H9 (cell line): ENCODE data around the gene INPP5E. TPM values are rescaled to one million over a fixed set of nuclear protein-coding genes. Genes with fewer than 3 reads are reported as not detected.

Source experiments
- DNase-seq: peaks from one replicate; pipeline ENCODE4 v3.0.0-alpha.2; 2017
- H2AFZ ChIP-seq: one replicate; pipeline ENCODE4 v1.6.1; 2013; ENCODE audit warnings: mild to moderate bottlenecking, low read length, control low read depth, moderate library complexity
- H2AK5ac ChIP-seq: 2 replicates; pipeline ENCODE4 v1.6.1; 2013; ENCODE audit warnings: low read length, control low read depth, mixed read lengths; ENCODE audit not compliant: insufficient read length
- H2BK120ac ChIP-seq: one replicate; pipeline ENCODE4 v1.6.1; 2013; ENCODE audit warnings: low read depth, mild to moderate bottlenecking, low read length, control low read depth, inconsistent platforms; ENCODE audit not compliant: poor library complexity, severe bottlenecking
- H2BK12ac ChIP-seq: 2 replicates; pipeline ENCODE4 v1.6.1; 2013; ENCODE audit warnings: low read length, control low read depth, mixed read lengths, low read depth; ENCODE audit not compliant: insufficient read length
- H2BK15ac ChIP-seq: 2 replicates; pipeline ENCODE4 v1.6.1; 2013; ENCODE audit warnings: low read depth, low read length, control low read depth
- H2BK20ac ChIP-seq: one replicate; pipeline ENCODE4 v1.6.1; 2013; ENCODE audit warnings: low read depth, mild to moderate bottlenecking, low read length, control low read depth, inconsistent platforms; ENCODE audit not compliant: poor library complexity, severe bottlenecking
- H2BK5ac ChIP-seq: 2 replicates; pipeline ENCODE4 v1.6.1; 2013; ENCODE audit warnings: low read length, control low read depth, mixed read lengths; ENCODE audit not compliant: insufficient read length
- H3K14ac ChIP-seq: 2 replicates; pipeline ENCODE4 v1.6.1; 2013; ENCODE audit warnings: low read length, control low read depth; ENCODE audit not compliant: insufficient read depth
- H3K18ac ChIP-seq: 2 replicates; pipeline ENCODE4 v1.6.1; 2013; ENCODE audit warnings: low read depth, mild to moderate bottlenecking, mixed read lengths, low read length, control low read depth; ENCODE audit not compliant: insufficient read length
- H3K23ac ChIP-seq: 2 replicates; pipeline ENCODE4 v1.6.1; 2013; ENCODE audit warnings: low read length, control low read depth, mixed read lengths, low read depth; ENCODE audit not compliant: insufficient read length
- H3K23me2 ChIP-seq: 2 replicates; pipeline ENCODE4 v1.6.1; 2013; ENCODE audit warnings: low read depth, mild to moderate bottlenecking, mixed read lengths, low read length, control low read depth; ENCODE audit not compliant: insufficient read length, poor library complexity, severe bottlenecking
- H3K27ac ChIP-seq: 2 replicates; pipeline ENCODE4 v1.5.1; 2013; ENCODE audit warnings: low read length, control low read depth, mixed read lengths, low read depth; ENCODE audit not compliant: insufficient read length
- H3K27me3 ChIP-seq: 2 replicates; pipeline ENCODE4 v1.6.1; 2013; ENCODE audit warnings: low read length, control low read depth, inconsistent platforms; ENCODE audit not compliant: insufficient read depth
- H3K4ac ChIP-seq: 2 replicates; pipeline ENCODE4 v1.6.1; 2013; ENCODE audit warnings: low read depth, mild to moderate bottlenecking, control low read depth, inconsistent platforms, low read length, moderate library complexity
- H3K4me1 ChIP-seq: 2 replicates; pipeline ENCODE4 v1.6.1; 2013; ENCODE audit warnings: low read length, control low read depth, inconsistent platforms; ENCODE audit not compliant: insufficient read depth
- H3K4me2 ChIP-seq: 2 replicates; pipeline ENCODE4 v1.6.1; 2013; ENCODE audit warnings: low read length, control low read depth, mixed read lengths; ENCODE audit not compliant: insufficient read length, insufficient read depth
- H3K56ac ChIP-seq: 2 replicates; pipeline ENCODE4 v1.6.1; 2013; ENCODE audit warnings: low read depth, mild to moderate bottlenecking, mixed read lengths, low read length, control low read depth; ENCODE audit not compliant: insufficient read length
- H3K79me1 ChIP-seq: 2 replicates; pipeline ENCODE4 v1.6.1; 2013; ENCODE audit warnings: low read depth, mild to moderate bottlenecking, moderate library complexity, low read length, control low read depth, inconsistent platforms; ENCODE audit not compliant: insufficient read depth, poor library complexity, severe bottlenecking
- H3K79me2 ChIP-seq: 2 replicates; pipeline ENCODE4 v1.6.1; 2013; ENCODE audit warnings: low read length, control low read depth, inconsistent platforms; ENCODE audit not compliant: insufficient read depth
- H3K9ac ChIP-seq: 2 replicates; pipeline ENCODE4 v1.6.1; 2013; ENCODE audit warnings: low read length, control low read depth, mixed read lengths; ENCODE audit not compliant: insufficient read length; ENCODE audit errors: extremely low read depth
- H3K9me3 ChIP-seq: one replicate; pipeline ENCODE4 v1.6.1; 2013; ENCODE audit warnings: low read depth, low read length, inconsistent platforms; ENCODE audit not compliant: control insufficient read depth
- H3T11ph ChIP-seq: one replicate; pipeline ENCODE4 v1.6.1; 2013; ENCODE audit warnings: mild to moderate bottlenecking, low read length, control low read depth, inconsistent platforms
- H4K20me1 ChIP-seq: one replicate; pipeline ENCODE4 v1.6.1; 2013; ENCODE audit not compliant: control insufficient read depth, insufficient read length, insufficient read depth
- H4K5ac ChIP-seq: 2 replicates; pipeline ENCODE4 v1.6.1; 2013; ENCODE audit warnings: low read depth, mild to moderate bottlenecking, mixed read lengths, low read length, control low read depth; ENCODE audit not compliant: insufficient read length
- H4K8ac ChIP-seq: replicated peaks from 2 replicates; pipeline ENCODE4 v1.6.1; 2013; ENCODE audit warnings: low read length, control low read depth, mixed read lengths, low read depth; ENCODE audit not compliant: insufficient read length
- H4K91ac ChIP-seq: 2 replicates; pipeline ENCODE4 v1.6.1; 2013; ENCODE audit warnings: low read depth, mild to moderate bottlenecking, moderate library complexity, mixed read lengths, low read length, control low read depth; ENCODE audit not compliant: insufficient read length
- H3K27ac Mint-ChIP-seq, 3 experiments: 2 replicates in 2 of 3; 3 replicates in 1 of 3; pipeline ENCODE4 v1.8.0; 2020 to 2021; ENCODE audit warnings: mixed read lengths in 3 of 3, mild to moderate bottlenecking in 1 of 3, moderate library complexity in 1 of 3
- H3K27me3 Mint-ChIP-seq: 2 replicates; pipeline ENCODE4 v1.8.0; 2021; ENCODE audit warnings: low read depth, mild to moderate bottlenecking, moderate library complexity, mixed read lengths
- H3K36me3 Mint-ChIP-seq, 3 experiments: 2 replicates in 2 of 3; 3 replicates in 1 of 3; pipeline ENCODE4 v1.8.0; 2020 to 2021; ENCODE audit warnings: low read depth in 3 of 3, mixed read lengths in 3 of 3; ENCODE audit not compliant: insufficient read depth in 1 of 3
- H3K4me1 Mint-ChIP-seq, 2 experiments: 2 replicates each; pipeline ENCODE4 v1.8.0; 2020; ENCODE audit warnings: mixed read lengths in 2 of 2
- H3K4me3 Mint-ChIP-seq, 2 experiments: 2 replicates in 1 of 2; 3 replicates in 1 of 2; pipeline ENCODE4 v1.8.0; 2020 to 2021; ENCODE audit warnings: mild to moderate bottlenecking in 2 of 2, mixed read lengths in 2 of 2, moderate library complexity in 1 of 2
- H3K9me3 Mint-ChIP-seq, 2 experiments: 2 replicates in 1 of 2; 3 replicates in 1 of 2; pipeline ENCODE4 v1.8.0; 2020; ENCODE audit warnings: mild to moderate bottlenecking in 2 of 2, mixed read lengths in 2 of 2, moderate library complexity in 1 of 2
- WGBS: extraction: QIAGEN DNeasy Blood & Tissue Kit; methylation state at CpG from one replicate; pipeline ENCODE4 v1.1.7; 2013; ENCODE audit warnings: missing lambda C conversion rate, low lambda C conversion rate, mixed read lengths; ENCODE audit not compliant: insufficient read length; ENCODE audit errors: extremely low coverage; 5-methylcytosine and 5-hydroxymethylcytosine counted together
- total RNA-seq: library from RNA; stranded (reverse); gene quantifications from 2 replicates; pipeline ENCODE4 v1.2.1, GENCODE V29; 2021
- TF ChIP-seq, protein P1 (sequence below): fragments of 200-600 bp; sonication (generic); conservative IDR thresholded peaks from 3 replicates; pipeline ENCODE4 v1.8.0; 2021; ENCODE audit warnings: antibody characterized with exemption, mild to moderate bottlenecking

Gene INPP5E
- total RNA-seq, 1 experiment from 2014 or later = 21.0 TPM

DNA sequence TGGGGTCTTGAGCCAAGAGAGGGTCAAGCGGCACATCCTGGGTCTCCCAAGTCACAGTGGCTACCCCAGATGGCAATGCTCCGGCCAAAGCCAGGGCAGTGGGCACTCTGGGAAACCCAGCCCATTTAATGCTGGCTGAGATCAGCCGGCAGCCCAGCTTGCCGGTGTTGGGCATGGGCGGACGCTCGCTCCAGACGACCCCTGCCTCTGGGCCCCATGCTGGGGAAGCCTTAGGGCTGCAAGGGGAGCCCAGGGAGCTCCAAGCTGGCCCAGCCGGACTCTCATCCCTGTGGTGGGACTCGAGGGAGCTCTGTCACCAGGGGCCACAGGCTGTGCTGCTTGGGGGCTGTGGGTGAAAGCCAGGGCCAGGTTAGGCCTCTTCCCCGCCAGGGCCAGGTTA lies 60.2 kb downstream of the INPP5E start:
- no peak overlapping the region for H3K23ac ChIP-seq
- no peak overlapping the region for H3K9ac ChIP-seq
- H4K8ac ChIP-seq = no peak overlapping the region
- H3K4ac ChIP-seq = no peak overlapping the region
- no peak overlapping the region for H3K14ac ChIP-seq
- H2BK15ac ChIP-seq = no peak overlapping the region
- H3K9me3 ChIP-seq = no peaks in the 10 kb centered on the region
- H4K20me1 ChIP-seq = no peaks in the 10 kb centered on the region
- no peak overlapping the region for H4K91ac ChIP-seq
- no peak overlapping the region for H2AFZ ChIP-seq
- H3K36me3 Mint-ChIP-seq = peaks cover 7 to 44% (median 28%) of the 10 kb centered on the region in 3 experiments; a peak in 6 of 7 replicates
- H3K4me1 ChIP-seq = no peaks in the 10 kb centered on the region
- H3K4me1 Mint-ChIP-seq = no peaks in the 10 kb centered on the region
- no peak for DNase-seq
- WGBS = no CpG with 5 or more reads among the region's 11 CpGs
- no peaks in the 10 kb centered on the region for H3K79me2 ChIP-seq
- no peak overlapping the region for H3K27ac Mint-ChIP-seq
- no peaks in the 10 kb centered on the region for H3K79me1 ChIP-seq
- no peak overlapping the region for H3T11ph ChIP-seq
- H3K18ac ChIP-seq = no peak overlapping the region
- H3K4me3 Mint-ChIP-seq = no peak overlapping the region
- no peaks in the 10 kb centered on the region for H3K23me2 ChIP-seq
- no peak overlapping the region for H4K5ac ChIP-seq
- H2BK5ac ChIP-seq = no peak overlapping the region
- no peaks in the 10 kb centered on the region for H3K9me3 Mint-ChIP-seq
- H3K56ac ChIP-seq = no peak overlapping the region
- TF ChIP-seq, protein P1, sequence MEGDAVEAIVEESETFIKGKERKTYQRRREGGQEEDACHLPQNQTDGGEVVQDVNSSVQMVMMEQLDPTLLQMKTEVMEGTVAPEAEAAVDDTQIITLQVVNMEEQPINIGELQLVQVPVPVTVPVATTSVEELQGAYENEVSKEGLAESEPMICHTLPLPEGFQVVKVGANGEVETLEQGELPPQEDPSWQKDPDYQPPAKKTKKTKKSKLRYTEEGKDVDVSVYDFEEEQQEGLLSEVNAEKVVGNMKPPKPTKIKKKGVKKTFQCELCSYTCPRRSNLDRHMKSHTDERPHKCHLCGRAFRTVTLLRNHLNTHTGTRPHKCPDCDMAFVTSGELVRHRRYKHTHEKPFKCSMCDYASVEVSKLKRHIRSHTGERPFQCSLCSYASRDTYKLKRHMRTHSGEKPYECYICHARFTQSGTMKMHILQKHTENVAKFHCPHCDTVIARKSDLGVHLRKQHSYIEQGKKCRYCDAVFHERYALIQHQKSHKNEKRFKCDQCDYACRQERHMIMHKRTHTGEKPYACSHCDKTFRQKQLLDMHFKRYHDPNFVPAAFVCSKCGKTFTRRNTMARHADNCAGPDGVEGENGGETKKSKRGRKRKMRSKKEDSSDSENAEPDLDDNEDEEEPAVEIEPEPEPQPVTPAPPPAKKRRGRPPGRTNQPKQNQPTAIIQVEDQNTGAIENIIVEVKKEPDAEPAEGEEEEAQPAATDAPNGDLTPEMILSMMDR = no peak
- no peak overlapping the region for H2BK12ac ChIP-seq
- no peak overlapping the region for H3K4me2 ChIP-seq
- H3K27ac ChIP-seq = no peak overlapping the region
- H3K27me3 ChIP-seq = no peaks in the 10 kb centered on the region
- H2BK120ac ChIP-seq = no peak overlapping the region
- no peak overlapping the region for H2BK20ac ChIP-seq
- no peak overlapping the region for H2AK5ac ChIP-seq
- H3K27me3 Mint-ChIP-seq = no peaks in the 10 kb centered on the region
